Neural cell (in vitro differentiated cells): ENCODE results near the gene SLC7A8.

Experiments
- EZH2 ChIP-seq: fragments of 200-600, 300-800 bp; shearing (Covaris generic), sonication (generic); IDR thresholded peaks from 2 replicates; pipeline ENCODE4 v1.6.1; 2014; ENCODE audit warnings: antibody characterized with exemption, low read length, borderline replicate concordance, mild to moderate bottlenecking; ENCODE audit not compliant: insufficient read depth, poor library complexity, severe bottlenecking
- MXI1 ChIP-seq: fragments of 450-650 bp; conservative IDR thresholded peaks from 2 replicates; pipeline ENCODE4 v1.6.1; 2014; ENCODE audit warnings: antibody characterized with exemption, mild to moderate bottlenecking; ENCODE audit not compliant: poor library complexity, severe bottlenecking
- POLR2AphosphoS5 ChIP-seq: IDR thresholded peaks from 2 replicates; pipeline ENCODE4 v1.6.1; 2012
- SMC3 ChIP-seq: fragments of 450-650 bp; conservative IDR thresholded peaks from 2 replicates; pipeline ENCODE4 v1.6.1; 2014; ENCODE audit warnings: antibody characterized with exemption, mild to moderate bottlenecking, moderate library complexity; ENCODE audit not compliant: poor library complexity
- TAF1 ChIP-seq: IDR thresholded peaks from 2 replicates; pipeline ENCODE4 v1.6.1; 2012; ENCODE audit warnings: low read depth
- TF ChIP-seq, protein P1 (sequence below): fragments of 450-650 bp; IDR thresholded peaks from 2 replicates; pipeline ENCODE4 v1.5.1; 2014; ENCODE audit warnings: antibody characterized with exemption, mild to moderate bottlenecking, moderate library complexity; ENCODE audit not compliant: poor library complexity, severe bottlenecking

DNA sequence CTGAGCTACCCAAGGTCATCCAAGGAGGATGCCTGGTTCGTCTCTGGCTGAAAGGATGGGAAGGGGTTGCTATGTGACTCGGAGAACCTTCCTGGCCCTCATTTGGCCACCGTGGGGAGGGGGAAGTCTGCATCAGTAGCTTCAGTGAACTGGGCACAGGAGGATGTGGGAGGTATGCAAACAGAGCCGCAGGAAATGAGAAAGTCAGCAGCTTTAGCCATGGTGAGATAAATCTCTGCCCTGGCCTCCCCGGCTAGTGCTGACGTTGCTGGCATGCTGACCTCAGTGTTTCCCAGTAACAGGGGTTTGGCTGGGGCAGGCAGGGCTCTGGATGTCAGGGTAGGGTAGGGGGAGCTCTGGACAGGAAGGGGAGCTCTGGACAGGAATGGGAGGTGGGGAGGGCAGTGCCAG is 62.1 kb downstream of the SLC7A8 start:
- no peak for TF ChIP-seq SMC3
- no peak for TF ChIP-seq EZH2
- TF ChIP-seq MXI1: no peak
- no peak for TF ChIP-seq TAF1
- TF ChIP-seq, protein P1, sequence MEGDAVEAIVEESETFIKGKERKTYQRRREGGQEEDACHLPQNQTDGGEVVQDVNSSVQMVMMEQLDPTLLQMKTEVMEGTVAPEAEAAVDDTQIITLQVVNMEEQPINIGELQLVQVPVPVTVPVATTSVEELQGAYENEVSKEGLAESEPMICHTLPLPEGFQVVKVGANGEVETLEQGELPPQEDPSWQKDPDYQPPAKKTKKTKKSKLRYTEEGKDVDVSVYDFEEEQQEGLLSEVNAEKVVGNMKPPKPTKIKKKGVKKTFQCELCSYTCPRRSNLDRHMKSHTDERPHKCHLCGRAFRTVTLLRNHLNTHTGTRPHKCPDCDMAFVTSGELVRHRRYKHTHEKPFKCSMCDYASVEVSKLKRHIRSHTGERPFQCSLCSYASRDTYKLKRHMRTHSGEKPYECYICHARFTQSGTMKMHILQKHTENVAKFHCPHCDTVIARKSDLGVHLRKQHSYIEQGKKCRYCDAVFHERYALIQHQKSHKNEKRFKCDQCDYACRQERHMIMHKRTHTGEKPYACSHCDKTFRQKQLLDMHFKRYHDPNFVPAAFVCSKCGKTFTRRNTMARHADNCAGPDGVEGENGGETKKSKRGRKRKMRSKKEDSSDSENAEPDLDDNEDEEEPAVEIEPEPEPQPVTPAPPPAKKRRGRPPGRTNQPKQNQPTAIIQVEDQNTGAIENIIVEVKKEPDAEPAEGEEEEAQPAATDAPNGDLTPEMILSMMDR: no peak
- no peak for TF ChIP-seq POLR2AphosphoS5
